DMS153 treated with DMSO at 0.1 percent for 48 hours (cell line): ENCODE data around the gene AQP3.
A peak's percentile ranks its signal among the peaks of the same experiment; 100 is the strongest.
"Not testable (repeated sequence)": the region's sequence is repeated elsewhere in the genome, so short reads cannot be mapped to it uniquely, and the experiment has no call there.

Source experiments
- DNase-seq: peaks from one replicate; lab custom pipeline; 2025; ENCODE audit not compliant: unreplicated experiment; lab: John Stamatoyannopoulos, UW

Gene AQP3

GRCh38 chr9:33415501-33416038, 31.8 kb downstream of the AQP3 start:
- peak; percentile 71 for DNase-seq

DNA sequence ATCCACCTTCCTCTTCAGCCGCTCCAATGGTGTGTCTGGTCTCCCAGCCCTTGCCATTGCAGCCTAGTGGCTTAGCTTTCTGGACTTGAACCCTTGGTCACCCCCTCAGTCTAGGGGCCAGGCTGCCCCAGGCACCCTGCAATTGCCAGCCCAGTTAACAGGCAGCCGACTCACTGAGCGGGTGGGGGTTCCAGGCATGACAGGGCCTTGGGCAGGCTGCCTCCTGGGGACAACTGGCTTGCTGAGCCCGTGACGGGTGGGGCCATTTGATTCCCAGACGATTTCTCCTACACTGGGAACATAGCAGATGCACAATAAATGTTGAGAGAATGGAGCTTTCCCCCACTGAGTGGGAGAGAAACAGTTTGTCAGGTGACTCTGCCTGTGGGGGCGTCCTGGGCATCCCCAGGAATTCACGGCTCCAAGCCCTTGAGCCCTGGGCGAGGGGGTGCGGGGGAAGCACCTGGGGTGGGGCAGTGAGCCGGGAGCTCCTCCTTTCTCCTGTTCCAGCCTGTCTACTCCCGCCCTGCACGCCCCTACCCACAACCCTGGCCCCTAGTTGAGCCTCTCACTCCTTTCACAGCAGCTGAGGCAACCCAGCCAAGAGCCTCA, 32.4 kb downstream of the AQP3 start:
- no peak for DNase-seq

DNA sequence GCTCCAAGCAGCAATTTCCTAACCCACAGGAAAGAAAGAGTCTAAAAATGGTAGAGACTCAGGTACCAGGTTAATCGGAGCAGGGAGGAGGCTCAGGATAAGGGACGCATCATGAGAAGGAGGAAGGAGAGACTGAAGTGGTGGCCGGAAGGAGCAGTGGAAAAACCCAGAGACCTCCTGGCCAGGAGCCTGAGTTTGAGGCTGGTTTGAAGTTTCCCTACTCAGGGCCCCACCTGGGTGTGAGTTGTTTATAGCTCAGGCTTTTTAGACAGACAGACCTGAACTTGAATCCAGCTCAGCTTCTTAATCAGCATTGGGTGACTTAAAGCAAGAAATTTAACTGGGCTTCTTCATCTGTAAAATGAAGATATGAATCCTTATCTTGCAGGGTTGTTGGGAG, 33.1 kb downstream of the AQP3 start:
- no peak for DNase-seq

DNA sequence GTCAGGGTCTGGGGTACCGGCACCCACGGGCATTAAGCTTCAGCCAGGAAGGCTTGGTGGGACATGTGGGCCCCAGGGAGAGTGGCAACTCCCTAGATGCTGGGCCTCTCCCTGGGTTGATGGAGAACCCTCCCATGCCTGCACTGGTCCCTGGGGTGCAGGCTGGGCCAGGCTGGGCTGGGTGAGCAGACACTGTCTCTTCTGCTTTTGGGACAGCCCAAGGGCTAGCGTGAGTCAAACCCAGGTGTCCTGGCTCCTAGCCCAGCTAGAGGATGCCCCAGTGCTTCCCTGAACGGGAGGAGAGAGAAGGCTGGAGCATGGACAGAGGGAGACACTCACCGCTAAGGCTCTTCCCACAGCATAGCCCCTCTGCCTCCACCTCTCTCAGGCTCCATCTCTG, 39.3 kb downstream of the AQP3 start:
- no peak for DNase-seq

DNA sequence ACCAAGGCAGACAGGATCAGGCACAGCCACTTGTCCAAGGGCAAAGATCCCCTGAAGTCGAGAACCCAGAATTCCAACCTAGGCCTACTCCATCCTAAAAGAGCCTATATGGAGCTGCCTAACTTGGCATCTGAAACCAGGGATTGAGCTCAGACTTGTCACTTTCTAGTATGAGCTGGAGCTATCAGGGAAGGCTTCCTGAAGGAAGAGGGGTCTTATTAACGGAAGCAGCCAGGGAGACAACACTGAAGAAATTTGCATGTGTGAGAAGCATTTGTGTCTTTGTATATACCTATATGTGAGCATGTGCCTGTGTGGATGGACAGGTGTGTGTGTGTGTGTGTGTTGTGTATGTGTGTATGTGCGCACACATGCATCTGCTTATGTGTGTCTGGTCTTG, 40.3 kb downstream of the AQP3 start:
- no peak for DNase-seq

DNA sequence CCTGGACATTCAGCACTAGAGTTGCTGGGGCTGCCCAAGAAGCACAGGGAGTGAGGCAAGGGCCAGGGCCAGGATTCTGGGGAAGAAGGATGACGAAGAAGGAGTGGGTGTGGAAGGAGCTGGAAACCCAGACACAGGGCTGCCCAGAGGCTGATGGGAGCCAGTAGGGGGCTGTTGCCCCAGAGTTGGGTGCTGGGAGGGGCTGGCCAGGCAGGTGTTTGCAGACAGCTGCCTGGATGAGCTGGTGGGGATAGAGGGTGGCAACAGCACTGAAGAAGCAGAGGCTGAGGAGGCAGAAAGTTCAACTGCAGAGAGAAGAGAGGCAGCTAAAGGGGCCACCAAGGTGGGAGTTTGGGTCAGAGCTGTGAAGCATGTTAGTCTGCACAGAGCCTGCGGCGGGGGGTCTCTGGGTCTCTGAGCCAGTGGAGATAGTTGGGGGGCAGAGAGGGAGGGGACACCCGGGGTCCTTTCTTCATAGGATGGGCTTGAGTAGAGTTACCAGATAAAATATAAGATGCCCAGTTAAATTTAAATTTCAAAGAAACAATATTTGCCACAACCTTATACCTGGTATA, 42.5 kb downstream of the AQP3 start:
- no peak for DNase-seq

DNA sequence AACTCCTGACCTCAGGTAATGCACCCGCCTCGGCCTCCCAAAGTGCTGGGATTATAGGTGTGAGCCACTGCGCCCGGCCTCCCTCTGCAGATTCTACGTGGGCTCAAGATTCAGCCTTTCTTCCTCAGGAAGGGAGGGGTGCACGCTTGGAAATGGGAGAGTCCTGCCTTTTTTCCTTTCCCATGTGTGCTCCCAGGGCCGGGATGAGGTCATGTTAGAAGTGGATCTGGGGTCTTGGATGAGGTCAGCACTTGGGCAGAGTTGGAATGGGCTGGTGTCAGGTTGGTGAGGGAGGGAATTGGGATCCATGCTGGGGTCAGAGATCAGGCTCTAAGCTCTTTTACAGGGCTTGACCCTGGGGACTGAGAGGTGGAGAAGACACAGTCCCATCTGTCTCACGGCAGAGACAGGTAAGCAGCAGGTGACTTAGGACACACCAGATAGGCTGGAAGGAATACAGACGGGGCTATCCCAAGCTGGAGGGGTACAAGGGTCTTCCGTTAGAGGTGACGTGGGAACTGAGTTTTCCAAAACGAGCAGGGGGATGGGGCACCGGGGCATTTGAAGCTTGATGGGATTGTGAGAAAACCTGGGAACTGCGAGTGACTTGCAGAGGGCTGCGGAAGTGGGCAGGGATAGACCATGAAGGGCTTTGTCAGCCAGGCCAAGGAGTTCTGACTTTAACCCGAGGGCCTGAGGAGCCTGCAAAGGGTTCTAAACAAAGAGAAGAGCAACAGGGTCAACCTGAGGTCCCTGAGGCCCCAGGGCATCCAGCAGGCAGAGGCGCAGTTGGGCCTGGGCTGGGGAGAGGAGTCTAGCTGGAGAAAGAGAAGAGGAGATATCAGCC, 43.2 kb downstream of the AQP3 start:
- no peak for DNase-seq

DNA sequence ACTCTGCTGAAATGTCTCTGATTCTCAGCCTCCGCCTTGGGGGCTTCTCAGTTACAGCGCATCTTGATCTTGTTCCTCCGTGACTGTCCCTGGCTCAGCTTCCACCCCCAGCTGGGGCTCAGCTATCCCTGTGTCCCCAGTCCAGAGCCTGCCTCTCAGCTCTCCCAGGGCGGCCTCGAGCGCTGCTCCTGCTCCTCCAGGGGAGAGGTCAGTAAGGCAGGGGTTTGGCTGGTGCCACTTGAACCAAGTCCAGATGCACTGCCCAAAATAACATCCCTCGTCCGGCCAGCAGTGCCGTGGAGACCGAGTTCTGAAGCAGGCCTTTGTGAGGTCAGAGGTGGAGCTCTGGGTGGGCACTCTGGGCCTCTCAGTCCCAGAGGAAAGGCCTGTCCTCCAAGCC, 45.0 kb downstream of the AQP3 start, which contains the start of gene AQP7:
AQP7 (minus strand) TSS at position 198 of the 400 bp plus-strand sequence. CDS start 1,306 bp downstream, outside the sequence.
- not testable (repeated sequence) for DNase-seq

- not testable (repeated sequence) for DNase-seq
These were observed 45.6 kb downstream of the AQP3 start for GRCh38 chr9:33401809-33402208.

- not testable (repeated sequence) for DNase-seq
These were observed 48.3 kb downstream of the AQP3 start for GRCh38 chr9:33399047-33399446.

GRCh38 chr9:33397801-33398200, 49.6 kb downstream of the AQP3 start:
- DNase-seq = not testable (repeated sequence)

GRCh38 chr9:33395159-33395879, 52.1 kb downstream of the AQP3 start:
- not testable (repeated sequence) for DNase-seq

DNA sequence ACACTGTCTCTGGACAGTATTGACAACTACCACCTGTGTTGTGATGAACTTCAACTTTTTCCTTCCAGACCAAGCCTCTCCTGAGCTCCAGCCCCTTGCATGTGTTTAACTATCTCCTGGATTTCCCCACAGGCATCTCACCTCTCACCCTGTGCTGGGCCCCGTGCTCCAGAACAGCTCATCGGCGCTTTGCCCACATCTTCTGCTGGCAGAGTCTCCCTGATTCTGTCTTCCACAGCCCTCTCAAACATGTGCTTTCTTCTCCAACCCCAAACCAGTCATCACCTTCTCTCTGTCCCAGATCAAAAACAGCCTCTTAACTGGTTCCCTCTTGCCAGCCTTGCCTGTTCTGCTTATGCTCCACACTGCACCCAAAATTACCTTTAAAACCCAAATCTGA, 53.4 kb downstream of the AQP3 start:
- not testable (repeated sequence) for DNase-seq

DNA sequence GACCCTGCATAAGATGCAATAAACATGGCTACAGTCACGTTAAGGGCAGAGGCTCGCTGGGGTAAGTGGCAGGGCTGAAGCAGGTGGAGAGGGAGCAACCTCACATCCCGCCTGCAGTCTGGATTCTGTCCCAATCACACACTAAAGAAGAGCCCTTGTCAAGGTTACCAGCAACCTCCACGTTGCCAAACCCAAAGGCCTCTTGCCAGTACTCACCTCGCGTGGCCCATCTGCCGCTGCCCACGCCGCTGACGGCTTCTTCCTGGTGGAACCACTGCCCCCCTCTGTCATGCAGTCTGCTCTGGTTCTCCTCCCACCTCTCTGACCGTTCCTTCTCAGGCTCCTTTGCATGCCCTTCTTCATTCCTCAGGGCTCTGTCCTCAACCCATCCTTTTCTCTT, 53.8 kb downstream of the AQP3 start:
- no peak for DNase-seq

GRCh38 chr9:33392591-33393021, 54.8 kb downstream of the AQP3 start:
- not testable (repeated sequence) for DNase-seq
